SK-N-SH treated with all-trans-retinoic acid at 6 μM for 48 hours (cell line): ENCODE data around the gene HTR4.

ENCODE experiments used
- ARNTL ChIP-seq: fragments of 450-650 bp; formaldehyde crosslinking; IDR thresholded peaks from 2 replicates; pipeline ENCODE4 v1.5.0; 2020; ENCODE audit warnings: low read depth, mild to moderate bottlenecking, moderate library complexity, borderline replicate concordance
- OSR1 ChIP-seq: fragments of 250-450 bp; sonication (Bioruptor Pico); IDR thresholded peaks from 2 replicates; pipeline ENCODE4 v1.8.0; 2022; ENCODE audit warnings: moderate library complexity, mild to moderate bottlenecking, inconsistent platforms
- SNAI2 ChIP-seq: fragments of 250-450 bp; sonication (Bioruptor Pico); IDR thresholded peaks from 2 replicates; pipeline ENCODE4 v1.5.0; 2020; ENCODE audit warnings: mild to moderate bottlenecking, moderate library complexity
- TCF4 ChIP-seq: fragments of 250-450 bp; sonication (Bioruptor Pico); IDR thresholded peaks from 2 replicates; pipeline ENCODE4 v1.8.0; 2021; ENCODE audit warnings: mild to moderate bottlenecking, moderate library complexity, borderline replicate concordance
- TF ChIP-seq, protein P1 (sequence below): fragments of 250-450 bp; sonication (Bioruptor Pico); IDR thresholded peaks from 2 replicates; pipeline ENCODE4 v1.8.0; 2020; ENCODE audit warnings: mild to moderate bottlenecking, moderate library complexity, borderline replicate concordance
- TF ChIP-seq, protein P2 (sequence below): fragments of 250-450 bp; sonication (Bioruptor Pico); IDR thresholded peaks from 2 replicates; pipeline ENCODE4 v1.8.0; 2021; ENCODE audit warnings: low read depth, mild to moderate bottlenecking, moderate library complexity, borderline replicate concordance

DNA sequence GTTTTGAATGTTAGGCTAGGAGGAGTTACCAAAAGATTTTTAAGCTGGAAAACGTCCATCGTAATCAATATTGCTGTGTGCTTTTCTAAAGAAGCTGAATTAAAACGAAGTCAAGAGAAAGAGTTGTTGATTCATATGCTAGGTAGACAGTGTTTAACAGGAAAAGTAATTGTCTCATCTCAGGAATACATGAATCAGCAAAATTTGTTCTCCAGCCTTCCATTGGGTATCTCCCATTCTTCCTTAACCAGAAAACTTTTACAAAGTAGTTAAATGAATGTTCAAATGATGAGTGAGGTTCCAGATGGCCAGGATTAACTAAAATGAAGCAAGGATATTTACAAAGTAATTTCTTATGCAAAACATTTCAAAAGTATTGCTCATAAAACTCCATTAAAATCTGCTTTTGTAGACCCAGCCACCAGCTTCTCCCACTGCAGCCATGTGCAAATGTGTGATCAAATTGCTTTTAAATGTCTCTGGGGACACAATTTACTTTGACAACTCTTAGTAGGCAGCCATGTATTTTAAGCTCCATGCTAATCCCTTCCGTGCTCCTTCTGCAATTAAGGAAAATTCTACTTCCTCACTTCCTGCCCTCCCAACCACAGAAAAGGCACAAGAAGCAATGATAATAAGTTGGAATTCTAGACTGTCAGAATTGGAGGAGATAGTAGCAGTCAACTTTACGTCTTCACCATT is 121.2 kb downstream of the HTR4 start:
- TF ChIP-seq, protein P1, sequence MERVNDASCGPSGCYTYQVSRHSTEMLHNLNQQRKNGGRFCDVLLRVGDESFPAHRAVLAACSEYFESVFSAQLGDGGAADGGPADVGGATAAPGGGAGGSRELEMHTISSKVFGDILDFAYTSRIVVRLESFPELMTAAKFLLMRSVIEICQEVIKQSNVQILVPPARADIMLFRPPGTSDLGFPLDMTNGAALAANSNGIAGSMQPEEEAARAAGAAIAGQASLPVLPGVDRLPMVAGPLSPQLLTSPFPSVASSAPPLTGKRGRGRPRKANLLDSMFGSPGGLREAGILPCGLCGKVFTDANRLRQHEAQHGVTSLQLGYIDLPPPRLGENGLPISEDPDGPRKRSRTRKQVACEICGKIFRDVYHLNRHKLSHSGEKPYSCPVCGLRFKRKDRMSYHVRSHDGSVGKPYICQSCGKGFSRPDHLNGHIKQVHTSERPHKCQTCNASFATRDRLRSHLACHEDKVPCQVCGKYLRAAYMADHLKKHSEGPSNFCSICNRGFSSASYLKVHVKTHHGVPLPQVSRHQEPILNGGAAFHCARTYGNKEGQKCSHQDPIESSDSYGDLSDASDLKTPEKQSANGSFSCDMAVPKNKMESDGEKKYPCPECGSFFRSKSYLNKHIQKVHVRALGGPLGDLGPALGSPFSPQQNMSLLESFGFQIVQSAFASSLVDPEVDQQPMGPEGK (CRISPR knock-in tag) = no peak
- no peak for TF ChIP-seq OSR1 (CRISPR knock-in tag)
- TF ChIP-seq TCF4 = no peak
- TF ChIP-seq ARNTL = no peak
- no peak for TF ChIP-seq SNAI2 (CRISPR knock-in tag)
- TF ChIP-seq, protein P2, sequence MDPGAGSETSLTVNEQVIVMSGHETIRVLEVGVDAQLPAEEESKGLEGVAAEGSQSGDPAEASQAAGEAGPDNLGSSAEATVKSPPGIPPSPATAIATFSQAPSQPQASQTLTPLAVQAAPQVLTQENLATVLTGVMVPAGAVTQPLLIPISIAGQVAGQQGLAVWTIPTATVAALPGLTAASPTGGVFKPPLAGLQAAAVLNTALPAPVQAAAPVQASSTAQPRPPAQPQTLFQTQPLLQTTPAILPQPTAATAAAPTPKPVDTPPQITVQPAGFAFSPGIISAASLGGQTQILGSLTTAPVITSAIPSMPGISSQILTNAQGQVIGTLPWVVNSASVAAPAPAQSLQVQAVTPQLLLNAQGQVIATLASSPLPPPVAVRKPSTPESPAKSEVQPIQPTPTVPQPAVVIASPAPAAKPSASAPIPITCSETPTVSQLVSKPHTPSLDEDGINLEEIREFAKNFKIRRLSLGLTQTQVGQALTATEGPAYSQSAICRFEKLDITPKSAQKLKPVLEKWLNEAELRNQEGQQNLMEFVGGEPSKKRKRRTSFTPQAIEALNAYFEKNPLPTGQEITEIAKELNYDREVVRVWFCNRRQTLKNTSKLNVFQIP (CRISPR knock-in tag) = no peak
